HepG2 (cell line): ENCODE data around the gene SETD1A. TPM values are rescaled to one million over a fixed set of nuclear protein-coding genes. Genes with fewer than 3 reads are reported as not detected.
A peak's percentile ranks its signal among the peaks of the same experiment; 100 is the strongest.

Experiments
- ARNT ChIP-seq: fragments of 450-650 bp; IDR thresholded peaks from 2 replicates; pipeline ENCODE4 v1.6.1; 2017
- CEBPG ChIP-seq: IDR thresholded peaks from 2 replicates; pipeline ENCODE4 v1.6.1; 2016
- JUND ChIP-seq: sonication (generic); formaldehyde crosslinking; IDR thresholded peaks from 2 replicates; pipeline ENCODE4 v1.8.0; 2022; ENCODE audit warnings: mild to moderate bottlenecking, missing genetic modification reagents
- MAFG ChIP-seq: sonication (generic); formaldehyde crosslinking; IDR thresholded peaks from 2 replicates; pipeline ENCODE4 v1.5.1; 2020; ENCODE audit warnings: mild to moderate bottlenecking, missing genetic modification reagents
- RORA ChIP-seq: sonication (generic); formaldehyde crosslinking; IDR thresholded peaks from 2 replicates; pipeline ENCODE4 v1.5.0; 2020; ENCODE audit warnings: mild to moderate bottlenecking, missing genetic modification reagents, moderate library complexity
- SP5 ChIP-seq: IDR thresholded peaks from 2 replicates; pipeline ENCODE4 v1.6.1; 2016; ENCODE audit warnings: low read depth, borderline replicate concordance
- TAF1 ChIP-seq: sonication (generic); formaldehyde crosslinking; IDR thresholded peaks from 2 replicates; pipeline ENCODE4 v1.4.0; 2020; ENCODE audit warnings: missing genetic modification reagents
- ZNF234 ChIP-seq: sonication (generic); formaldehyde crosslinking; conservative IDR thresholded peaks from 2 replicates; pipeline ENCODE4 v1.5.1; 2020; ENCODE audit warnings: mild to moderate bottlenecking, missing genetic modification reagents
- ZNF317 ChIP-seq: sonication (generic); formaldehyde crosslinking; IDR thresholded peaks from 2 replicates; pipeline ENCODE4 v1.5.0; 2020; ENCODE audit warnings: mild to moderate bottlenecking, missing genetic modification reagents
- ZNF816 ChIP-seq: sonication (generic); formaldehyde crosslinking; IDR thresholded peaks from 2 replicates; pipeline ENCODE4 v1.8.0; 2022; ENCODE audit warnings: missing genetic modification reagents, mild to moderate bottlenecking, borderline replicate concordance
- polyA plus RNA-seq, 8 experiments: library from polyadenylated mRNA; depleted of rRNA in 3 of 8; stranded (reverse) in 7 of 8; unstranded in 1 of 8; fragments of >200 nt; fragmentation: Illumina TruSeq in 4 of 8; extraction: Trizol in 4 of 8; gene quantifications; 2 replicates each; pipeline versions ENCODE4 v1.2.1 to v1.2.3, GENCODE V29; 2011 to 2016; ENCODE audit warnings: low read depth in 4 of 8, missing spikeins in 1 of 8, mixed read lengths in 1 of 8; ENCODE audit not compliant: insufficient read depth in 1 of 8
- total RNA-seq, 5 experiments: library from RNA; depleted of rRNA; stranded (reverse); fragments of >200 nt; fragmentation: Illumina TruSeq; extraction: Trizol; gene quantifications; 2 replicates each; pipeline ENCODE4 v1.2.3, GENCODE V29; 2016; ENCODE audit warnings: low read depth in 1 of 5
- TF ChIP-seq, protein P1 (sequence below): IDR thresholded peaks from 2 replicates; pipeline ENCODE4 v1.6.1; 2016; ENCODE audit warnings: low read depth, missing genetic modification reagents, missing compliant biosample characterization
- TF ChIP-seq, protein P2 (sequence below): IDR thresholded peaks from 2 replicates; pipeline ENCODE4 v1.6.1; 2016; ENCODE audit warnings: mild to moderate bottlenecking, missing biosample characterization, missing genetic modification reagents
- TF ChIP-seq, protein P3 (sequence below): IDR thresholded peaks from 2 replicates; pipeline ENCODE4 v1.6.1; 2016
- TF ChIP-seq, protein P4 (sequence below): sonication (generic); formaldehyde crosslinking; conservative IDR thresholded peaks from 2 replicates; pipeline ENCODE4 v1.4.0; 2020; ENCODE audit warnings: missing genetic modification reagents
- TF ChIP-seq, protein P5 (sequence below), 2 experiments: sonication (generic) in 1 of 2; formaldehyde crosslinking in 1 of 2; IDR thresholded peaks; 2 replicates each; pipeline versions ENCODE4 v1.4.0 to v1.6.1; 2016 to 2020; ENCODE audit warnings: borderline replicate concordance in 1 of 2, low read depth in 1 of 2, mild to moderate bottlenecking in 1 of 2, missing genetic modification reagents in 1 of 2

SETD1A gene
- total and polyA plus RNA-seq, 2 of the 13 experiments (the other 11 are each of a cell fraction or from before 2014, with no cell fraction given): 3.8 to 5.6 TPM

DNA sequence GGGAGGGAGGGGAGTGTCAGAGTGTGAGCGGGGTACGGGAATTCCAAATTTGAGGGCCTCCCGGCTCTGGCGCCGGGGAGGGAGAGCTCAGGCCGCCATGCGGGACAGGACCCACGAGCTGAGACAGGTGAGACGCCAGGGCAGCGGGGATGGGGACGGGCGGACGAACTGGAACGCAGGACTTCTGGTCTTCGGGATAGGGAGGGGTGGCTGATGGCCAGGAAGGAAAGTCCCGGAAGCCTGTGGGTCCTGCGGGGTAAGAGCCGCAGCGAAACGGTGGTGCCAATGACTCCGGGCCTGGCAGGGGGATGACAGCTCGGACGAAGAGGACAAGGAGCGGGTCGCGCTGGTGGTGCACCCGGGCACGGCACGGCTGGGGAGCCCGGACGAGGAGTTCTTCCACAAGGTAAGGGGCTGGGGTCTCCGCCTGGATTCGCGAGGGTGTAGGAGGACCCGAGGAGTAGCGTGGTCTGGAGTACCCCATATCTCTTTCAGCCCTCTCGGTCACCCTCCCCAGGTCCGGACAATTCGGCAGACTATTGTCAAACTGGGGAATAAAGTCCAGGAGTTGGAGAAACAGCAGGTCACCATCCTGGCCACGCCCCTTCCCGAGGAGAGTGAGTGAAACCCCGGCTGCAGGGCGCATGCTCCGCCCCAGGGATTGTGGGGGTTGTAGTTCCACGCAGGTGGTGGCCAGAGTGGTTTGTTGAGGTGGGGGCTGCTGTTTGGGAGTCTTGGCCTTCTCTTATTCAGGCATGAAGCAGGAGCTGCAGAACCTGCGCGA, 76.3 kb downstream of the SETD1A start (continued):
- TF ChIP-seq, protein P1, sequence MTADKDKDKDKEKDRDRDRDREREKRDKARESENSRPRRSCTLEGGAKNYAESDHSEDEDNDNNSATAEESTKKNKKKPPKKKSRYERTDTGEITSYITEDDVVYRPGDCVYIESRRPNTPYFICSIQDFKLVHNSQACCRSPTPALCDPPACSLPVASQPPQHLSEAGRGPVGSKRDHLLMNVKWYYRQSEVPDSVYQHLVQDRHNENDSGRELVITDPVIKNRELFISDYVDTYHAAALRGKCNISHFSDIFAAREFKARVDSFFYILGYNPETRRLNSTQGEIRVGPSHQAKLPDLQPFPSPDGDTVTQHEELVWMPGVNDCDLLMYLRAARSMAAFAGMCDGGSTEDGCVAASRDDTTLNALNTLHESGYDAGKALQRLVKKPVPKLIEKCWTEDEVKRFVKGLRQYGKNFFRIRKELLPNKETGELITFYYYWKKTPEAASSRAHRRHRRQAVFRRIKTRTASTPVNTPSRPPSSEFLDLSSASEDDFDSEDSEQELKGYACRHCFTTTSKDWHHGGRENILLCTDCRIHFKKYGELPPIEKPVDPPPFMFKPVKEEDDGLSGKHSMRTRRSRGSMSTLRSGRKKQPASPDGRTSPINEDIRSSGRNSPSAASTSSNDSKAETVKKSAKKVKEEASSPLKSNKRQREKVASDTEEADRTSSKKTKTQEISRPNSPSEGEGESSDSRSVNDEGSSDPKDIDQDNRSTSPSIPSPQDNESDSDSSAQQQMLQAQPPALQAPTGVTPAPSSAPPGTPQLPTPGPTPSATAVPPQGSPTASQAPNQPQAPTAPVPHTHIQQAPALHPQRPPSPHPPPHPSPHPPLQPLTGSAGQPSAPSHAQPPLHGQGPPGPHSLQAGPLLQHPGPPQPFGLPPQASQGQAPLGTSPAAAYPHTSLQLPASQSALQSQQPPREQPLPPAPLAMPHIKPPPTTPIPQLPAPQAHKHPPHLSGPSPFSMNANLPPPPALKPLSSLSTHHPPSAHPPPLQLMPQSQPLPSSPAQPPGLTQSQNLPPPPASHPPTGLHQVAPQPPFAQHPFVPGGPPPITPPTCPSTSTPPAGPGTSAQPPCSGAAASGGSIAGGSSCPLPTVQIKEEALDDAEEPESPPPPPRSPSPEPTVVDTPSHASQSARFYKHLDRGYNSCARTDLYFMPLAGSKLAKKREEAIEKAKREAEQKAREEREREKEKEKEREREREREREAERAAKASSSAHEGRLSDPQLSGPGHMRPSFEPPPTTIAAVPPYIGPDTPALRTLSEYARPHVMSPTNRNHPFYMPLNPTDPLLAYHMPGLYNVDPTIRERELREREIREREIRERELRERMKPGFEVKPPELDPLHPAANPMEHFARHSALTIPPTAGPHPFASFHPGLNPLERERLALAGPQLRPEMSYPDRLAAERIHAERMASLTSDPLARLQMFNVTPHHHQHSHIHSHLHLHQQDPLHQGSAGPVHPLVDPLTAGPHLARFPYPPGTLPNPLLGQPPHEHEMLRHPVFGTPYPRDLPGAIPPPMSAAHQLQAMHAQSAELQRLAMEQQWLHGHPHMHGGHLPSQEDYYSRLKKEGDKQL (CRISPR knock-in tag): no peak
- TF ChIP-seq ZNF317 (CRISPR knock-in tag): no peak
- no peak for TF ChIP-seq ZNF816 (CRISPR knock-in tag)
- no peak for TF ChIP-seq ARNT
- TF ChIP-seq RORA (CRISPR knock-in tag): no peak
- TF ChIP-seq TAF1: peak; percentile 78
- TF ChIP-seq, protein P2, sequence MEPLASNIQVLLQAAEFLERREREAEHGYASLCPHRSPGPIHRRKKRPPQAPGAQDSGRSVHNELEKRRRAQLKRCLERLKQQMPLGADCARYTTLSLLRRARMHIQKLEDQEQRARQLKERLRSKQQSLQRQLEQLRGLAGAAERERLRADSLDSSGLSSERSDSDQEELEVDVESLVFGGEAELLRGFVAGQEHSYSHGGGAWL (CRISPR knock-in tag): peak; percentile 54; the same call in 1 of the 2 replicates
- TF ChIP-seq SP5 (CRISPR knock-in tag): peak; percentile 58; the same call in 1 of the 2 replicates
- no peak for TF ChIP-seq ZNF234 (CRISPR knock-in tag)
- TF ChIP-seq, protein P3, sequence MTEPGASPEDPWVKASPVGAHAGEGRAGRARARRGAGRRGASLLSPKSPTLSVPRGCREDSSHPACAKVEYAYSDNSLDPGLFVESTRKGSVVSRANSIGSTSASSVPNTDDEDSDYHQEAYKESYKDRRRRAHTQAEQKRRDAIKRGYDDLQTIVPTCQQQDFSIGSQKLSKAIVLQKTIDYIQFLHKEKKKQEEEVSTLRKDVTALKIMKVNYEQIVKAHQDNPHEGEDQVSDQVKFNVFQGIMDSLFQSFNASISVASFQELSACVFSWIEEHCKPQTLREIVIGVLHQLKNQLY (CRISPR knock-in tag): no peak; the same call in 1 of the 2 replicates
- no peak for TF ChIP-seq JUND
- no peak for TF ChIP-seq MAFG (CRISPR knock-in tag)
- TF ChIP-seq, protein P4, sequence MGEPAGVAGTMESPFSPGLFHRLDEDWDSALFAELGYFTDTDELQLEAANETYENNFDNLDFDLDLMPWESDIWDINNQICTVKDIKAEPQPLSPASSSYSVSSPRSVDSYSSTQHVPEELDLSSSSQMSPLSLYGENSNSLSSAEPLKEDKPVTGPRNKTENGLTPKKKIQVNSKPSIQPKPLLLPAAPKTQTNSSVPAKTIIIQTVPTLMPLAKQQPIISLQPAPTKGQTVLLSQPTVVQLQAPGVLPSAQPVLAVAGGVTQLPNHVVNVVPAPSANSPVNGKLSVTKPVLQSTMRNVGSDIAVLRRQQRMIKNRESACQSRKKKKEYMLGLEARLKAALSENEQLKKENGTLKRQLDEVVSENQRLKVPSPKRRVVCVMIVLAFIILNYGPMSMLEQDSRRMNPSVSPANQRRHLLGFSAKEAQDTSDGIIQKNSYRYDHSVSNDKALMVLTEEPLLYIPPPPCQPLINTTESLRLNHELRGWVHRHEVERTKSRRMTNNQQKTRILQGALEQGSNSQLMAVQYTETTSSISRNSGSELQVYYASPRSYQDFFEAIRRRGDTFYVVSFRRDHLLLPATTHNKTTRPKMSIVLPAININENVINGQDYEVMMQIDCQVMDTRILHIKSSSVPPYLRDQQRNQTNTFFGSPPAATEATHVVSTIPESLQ (CRISPR knock-in tag): no peak
- TF ChIP-seq, protein P5, sequence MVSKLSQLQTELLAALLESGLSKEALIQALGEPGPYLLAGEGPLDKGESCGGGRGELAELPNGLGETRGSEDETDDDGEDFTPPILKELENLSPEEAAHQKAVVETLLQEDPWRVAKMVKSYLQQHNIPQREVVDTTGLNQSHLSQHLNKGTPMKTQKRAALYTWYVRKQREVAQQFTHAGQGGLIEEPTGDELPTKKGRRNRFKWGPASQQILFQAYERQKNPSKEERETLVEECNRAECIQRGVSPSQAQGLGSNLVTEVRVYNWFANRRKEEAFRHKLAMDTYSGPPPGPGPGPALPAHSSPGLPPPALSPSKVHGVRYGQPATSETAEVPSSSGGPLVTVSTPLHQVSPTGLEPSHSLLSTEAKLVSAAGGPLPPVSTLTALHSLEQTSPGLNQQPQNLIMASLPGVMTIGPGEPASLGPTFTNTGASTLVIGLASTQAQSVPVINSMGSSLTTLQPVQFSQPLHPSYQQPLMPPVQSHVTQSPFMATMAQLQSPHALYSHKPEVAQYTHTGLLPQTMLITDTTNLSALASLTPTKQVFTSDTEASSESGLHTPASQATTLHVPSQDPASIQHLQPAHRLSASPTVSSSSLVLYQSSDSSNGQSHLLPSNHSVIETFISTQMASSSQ (IDR thresholded peaks at IDR 0.05; ENCODE audit: low read depth): 0 out of 2 replicates have a peak, but pooled peaks have one; percentile 12
- TF ChIP-seq, protein P5 (CRISPR knock-in tag; IDR thresholded peaks at IDR 0.05; ENCODE audit: borderline replicate concordance): no peak
- no peak for TF ChIP-seq CEBPG (CRISPR knock-in tag)
